Liver (tissue), 3 donors: ENCODE measurements around the gene NARS2.

Source experiments
- JUND ChIP-seq, 2 donors: IDR thresholded peaks; 2 replicates each; pipeline ENCODE4 v1.6.1; 2016; ENCODE audit warnings: antibody characterized with exemption in 2 of 2
- TAF1 ChIP-seq: conservative IDR thresholded peaks from 2 replicates; pipeline ENCODE4 v1.6.1; 2016; ENCODE audit warnings: antibody characterized with exemption, mild to moderate bottlenecking
- TF ChIP-seq, protein P1 (sequence below): IDR thresholded peaks from 2 replicates; pipeline ENCODE4 v1.6.1; 2016; ENCODE audit warnings: antibody characterized with exemption
- TF ChIP-seq, protein P2 (sequence below): fragments of 150-350 bp; IDR thresholded peaks from 2 replicates; pipeline ENCODE4 v1.5.1; 2017; ENCODE audit warnings: improper control_type of control experiment, low read depth, low read length; ENCODE audit not compliant: missing input control
- TF ChIP-seq, protein P3 (sequence below): IDR thresholded peaks from 2 replicates; pipeline ENCODE4 v1.6.1; 2016; ENCODE audit warnings: antibody characterized with exemption, mild to moderate bottlenecking
- donor health status: healthy.
- donor health status: healthy.

DNA sequence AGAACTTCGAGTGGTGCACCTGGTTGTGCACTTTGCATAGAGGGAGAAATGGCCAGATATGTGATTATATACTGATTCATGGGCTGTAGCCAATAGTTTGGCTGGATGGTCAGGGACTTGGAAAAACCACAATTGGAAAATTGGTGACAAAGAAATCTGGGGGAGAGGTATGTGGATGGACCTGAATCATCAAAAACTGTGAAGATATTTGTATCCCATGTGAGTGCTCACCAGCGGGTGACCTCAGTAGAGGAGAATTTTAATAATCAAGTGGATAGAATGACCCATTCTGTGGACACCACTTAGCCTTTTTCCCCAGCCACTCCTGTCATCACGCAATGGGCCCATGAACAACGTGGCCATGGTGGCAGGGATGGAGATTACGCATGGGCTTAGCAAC, 48.0 kb upstream of the NARS2 start:
- TF ChIP-seq, protein P1, sequence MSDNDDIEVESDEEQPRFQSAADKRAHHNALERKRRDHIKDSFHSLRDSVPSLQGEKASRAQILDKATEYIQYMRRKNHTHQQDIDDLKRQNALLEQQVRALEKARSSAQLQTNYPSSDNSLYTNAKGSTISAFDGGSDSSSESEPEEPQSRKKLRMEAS: no peak
- TF ChIP-seq, protein P2, sequence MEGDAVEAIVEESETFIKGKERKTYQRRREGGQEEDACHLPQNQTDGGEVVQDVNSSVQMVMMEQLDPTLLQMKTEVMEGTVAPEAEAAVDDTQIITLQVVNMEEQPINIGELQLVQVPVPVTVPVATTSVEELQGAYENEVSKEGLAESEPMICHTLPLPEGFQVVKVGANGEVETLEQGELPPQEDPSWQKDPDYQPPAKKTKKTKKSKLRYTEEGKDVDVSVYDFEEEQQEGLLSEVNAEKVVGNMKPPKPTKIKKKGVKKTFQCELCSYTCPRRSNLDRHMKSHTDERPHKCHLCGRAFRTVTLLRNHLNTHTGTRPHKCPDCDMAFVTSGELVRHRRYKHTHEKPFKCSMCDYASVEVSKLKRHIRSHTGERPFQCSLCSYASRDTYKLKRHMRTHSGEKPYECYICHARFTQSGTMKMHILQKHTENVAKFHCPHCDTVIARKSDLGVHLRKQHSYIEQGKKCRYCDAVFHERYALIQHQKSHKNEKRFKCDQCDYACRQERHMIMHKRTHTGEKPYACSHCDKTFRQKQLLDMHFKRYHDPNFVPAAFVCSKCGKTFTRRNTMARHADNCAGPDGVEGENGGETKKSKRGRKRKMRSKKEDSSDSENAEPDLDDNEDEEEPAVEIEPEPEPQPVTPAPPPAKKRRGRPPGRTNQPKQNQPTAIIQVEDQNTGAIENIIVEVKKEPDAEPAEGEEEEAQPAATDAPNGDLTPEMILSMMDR: no peak
- TF ChIP-seq JUND (IDR thresholded peaks at IDR 0.05) (no peak), TAF1 (no peak)
- TF ChIP-seq, protein P3, sequence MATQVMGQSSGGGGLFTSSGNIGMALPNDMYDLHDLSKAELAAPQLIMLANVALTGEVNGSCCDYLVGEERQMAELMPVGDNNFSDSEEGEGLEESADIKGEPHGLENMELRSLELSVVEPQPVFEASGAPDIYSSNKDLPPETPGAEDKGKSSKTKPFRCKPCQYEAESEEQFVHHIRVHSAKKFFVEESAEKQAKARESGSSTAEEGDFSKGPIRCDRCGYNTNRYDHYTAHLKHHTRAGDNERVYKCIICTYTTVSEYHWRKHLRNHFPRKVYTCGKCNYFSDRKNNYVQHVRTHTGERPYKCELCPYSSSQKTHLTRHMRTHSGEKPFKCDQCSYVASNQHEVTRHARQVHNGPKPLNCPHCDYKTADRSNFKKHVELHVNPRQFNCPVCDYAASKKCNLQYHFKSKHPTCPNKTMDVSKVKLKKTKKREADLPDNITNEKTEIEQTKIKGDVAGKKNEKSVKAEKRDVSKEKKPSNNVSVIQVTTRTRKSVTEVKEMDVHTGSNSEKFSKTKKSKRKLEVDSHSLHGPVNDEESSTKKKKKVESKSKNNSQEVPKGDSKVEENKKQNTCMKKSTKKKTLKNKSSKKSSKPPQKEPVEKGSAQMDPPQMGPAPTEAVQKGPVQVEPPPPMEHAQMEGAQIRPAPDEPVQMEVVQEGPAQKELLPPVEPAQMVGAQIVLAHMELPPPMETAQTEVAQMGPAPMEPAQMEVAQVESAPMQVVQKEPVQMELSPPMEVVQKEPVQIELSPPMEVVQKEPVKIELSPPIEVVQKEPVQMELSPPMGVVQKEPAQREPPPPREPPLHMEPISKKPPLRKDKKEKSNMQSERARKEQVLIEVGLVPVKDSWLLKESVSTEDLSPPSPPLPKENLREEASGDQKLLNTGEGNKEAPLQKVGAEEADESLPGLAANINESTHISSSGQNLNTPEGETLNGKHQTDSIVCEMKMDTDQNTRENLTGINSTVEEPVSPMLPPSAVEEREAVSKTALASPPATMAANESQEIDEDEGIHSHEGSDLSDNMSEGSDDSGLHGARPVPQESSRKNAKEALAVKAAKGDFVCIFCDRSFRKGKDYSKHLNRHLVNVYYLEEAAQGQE: no peak
